HepG2 (cell line): ENCODE results near the gene INO80C. TPM values are rescaled to one million over a fixed set of nuclear protein-coding genes. Genes with fewer than 3 reads are reported as not detected.

Experiments used
- ATAD3A ChIP-seq: sonication (generic); formaldehyde crosslinking; IDR thresholded peaks from 2 replicates; pipeline ENCODE4 v1.4.0; 2020; ENCODE audit warnings: missing genetic modification reagents
- ELF4 ChIP-seq: sonication (generic); formaldehyde crosslinking; IDR thresholded peaks from 2 replicates; pipeline ENCODE4 v1.5.0; 2020; ENCODE audit warnings: missing genetic modification reagents, mild to moderate bottlenecking, moderate library complexity, borderline replicate concordance
- FOXO1 ChIP-seq: sonication (generic); formaldehyde crosslinking; IDR thresholded peaks from 2 replicates; pipeline ENCODE4 v1.4.0; 2020; ENCODE audit warnings: missing genetic modification reagents
- GATAD2A ChIP-seq: IDR thresholded peaks from 2 replicates; pipeline ENCODE4 v1.6.1; 2016
- HDAC1 ChIP-seq: sonication (generic); formaldehyde crosslinking; IDR thresholded peaks from 2 replicates; pipeline ENCODE4 v1.5.1; 2020; ENCODE audit warnings: mild to moderate bottlenecking, missing genetic modification reagents
- HOXA9 ChIP-seq: sonication (generic); formaldehyde crosslinking; IDR thresholded peaks from 2 replicates; pipeline ENCODE4 v1.8.1; 2022; ENCODE audit warnings: missing genetic modification reagents, mild to moderate bottlenecking, moderate library complexity, borderline replicate concordance
- JUND ChIP-seq: sonication (generic); formaldehyde crosslinking; IDR thresholded peaks from 2 replicates; pipeline ENCODE4 v1.8.0; 2022; ENCODE audit warnings: mild to moderate bottlenecking, missing genetic modification reagents
- NFYC ChIP-seq: IDR thresholded peaks from 2 replicates; pipeline ENCODE4 v1.6.1; 2016; ENCODE audit warnings: missing genetic modification reagents, missing compliant biosample characterization
- SIX1 ChIP-seq: sonication (generic); formaldehyde crosslinking; IDR thresholded peaks from 2 replicates; pipeline ENCODE4 v1.4.0; 2020; ENCODE audit warnings: missing genetic modification reagents, borderline replicate concordance
- SOX6 ChIP-seq, 2 experiments: fragments of 450-650 bp in 1 of 2; sonication (generic) in 1 of 2; formaldehyde crosslinking in 1 of 2; IDR thresholded peaks; 2 replicates each; pipeline versions ENCODE4 v1.4.0 to v1.6.1; 2017 to 2020; ENCODE audit warnings: antibody characterized with exemption in 1 of 2, mild to moderate bottlenecking in 1 of 2, missing genetic modification reagents in 1 of 2
- ZNF543 ChIP-seq: sonication (generic); formaldehyde crosslinking; IDR thresholded peaks from 2 replicates; pipeline ENCODE4 v1.4.0; 2020; ENCODE audit warnings: mild to moderate bottlenecking, missing genetic modification reagents
- ZNF660 ChIP-seq: sonication (generic); formaldehyde crosslinking; IDR thresholded peaks from 2 replicates; pipeline ENCODE4 v1.5.1; 2020; ENCODE audit warnings: mild to moderate bottlenecking, low read depth, missing genetic modification reagents, borderline replicate concordance
- ZNF746 ChIP-seq: sonication (generic); formaldehyde crosslinking; IDR thresholded peaks from 2 replicates; pipeline ENCODE4 v1.8.0; 2022; ENCODE audit warnings: mild to moderate bottlenecking, missing genetic modification reagents
- ZNF883 ChIP-seq: sonication (generic); formaldehyde crosslinking; IDR thresholded peaks from 2 replicates; pipeline ENCODE4 v1.5.1; 2020; ENCODE audit warnings: mild to moderate bottlenecking, missing genetic modification reagents; ENCODE audit errors: not compliant biosample characterization
- ZNF891 ChIP-seq: sonication (generic); formaldehyde crosslinking; IDR thresholded peaks from 2 replicates; pipeline ENCODE4 v1.5.0; 2020; ENCODE audit warnings: mild to moderate bottlenecking, missing genetic modification reagents
- polyA plus RNA-seq, 8 experiments: library from polyadenylated mRNA; depleted of rRNA in 3 of 8; stranded (reverse) in 7 of 8; unstranded in 1 of 8; fragments of >200 nt; fragmentation: Illumina TruSeq in 4 of 8; extraction: Trizol in 4 of 8; gene quantifications; 2 replicates each; pipeline versions ENCODE4 v1.2.1 to v1.2.3, GENCODE V29; 2011 to 2016; ENCODE audit warnings: low read depth in 4 of 8, missing spikeins in 1 of 8, mixed read lengths in 1 of 8; ENCODE audit not compliant: insufficient read depth in 1 of 8
- total RNA-seq, 5 experiments: library from RNA; depleted of rRNA; stranded (reverse); fragments of >200 nt; fragmentation: Illumina TruSeq; extraction: Trizol; gene quantifications; 2 replicates each; pipeline ENCODE4 v1.2.3, GENCODE V29; 2016; ENCODE audit warnings: low read depth in 1 of 5
- TF ChIP-seq, protein P1 (sequence below): sonication (generic); formaldehyde crosslinking; IDR thresholded peaks from 2 replicates; pipeline ENCODE4 v1.8.1; 2023; ENCODE audit warnings: mild to moderate bottlenecking, missing genetic modification reagents
- TF ChIP-seq, protein P2 (sequence below): sonication (generic); formaldehyde crosslinking; IDR thresholded peaks from 2 replicates; pipeline ENCODE4 v1.4.0; 2020; ENCODE audit warnings: missing genetic modification reagents
- TF ChIP-seq, protein P3 (sequence below), 2 experiments: sonication (generic) in 1 of 2; formaldehyde crosslinking in 1 of 2; IDR thresholded peaks; 2 replicates each; pipeline versions ENCODE4 v1.5.1 to v1.6.1; 2011 to 2020; ENCODE audit warnings: borderline replicate concordance in 1 of 2, low read depth in 1 of 2, low read length in 1 of 2, mild to moderate bottlenecking in 1 of 2, missing genetic modification reagents in 1 of 2, moderate library complexity in 1 of 2

Gene INO80C
- total and polyA plus RNA-seq, 2 of the 13 experiments (the other 11 are each of a cell fraction or from before 2014, with no cell fraction given): 8.2 to 15.4 TPM

DNA sequence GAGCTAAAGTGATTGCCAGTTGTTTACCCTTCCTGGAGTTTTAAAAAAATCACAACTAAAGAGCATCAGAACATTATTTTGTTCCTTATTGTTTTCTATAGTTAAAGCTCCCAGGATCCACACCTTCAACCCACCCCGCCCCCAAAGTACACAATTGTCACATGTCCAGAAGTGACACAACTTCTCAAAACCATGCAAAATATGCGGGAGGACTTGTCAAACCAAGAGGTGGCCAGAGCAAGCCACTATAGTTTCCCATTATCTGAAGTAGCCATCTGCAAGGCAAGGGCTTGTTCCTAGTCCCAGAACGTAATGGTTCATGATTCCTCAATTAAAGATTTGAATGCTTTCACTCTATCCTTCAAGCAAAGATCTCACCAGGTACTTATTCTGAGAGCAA lies 9.9 kb upstream of the INO80C start (continued):
- TF ChIP-seq, protein P1, sequence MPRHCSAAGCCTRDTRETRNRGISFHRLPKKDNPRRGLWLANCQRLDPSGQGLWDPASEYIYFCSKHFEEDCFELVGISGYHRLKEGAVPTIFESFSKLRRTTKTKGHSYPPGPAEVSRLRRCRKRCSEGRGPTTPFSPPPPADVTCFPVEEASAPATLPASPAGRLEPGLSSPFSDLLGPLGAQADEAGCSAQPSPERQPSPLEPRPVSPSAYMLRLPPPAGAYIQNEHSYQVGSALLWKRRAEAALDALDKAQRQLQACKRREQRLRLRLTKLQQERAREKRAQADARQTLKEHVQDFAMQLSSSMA (CRISPR knock-in tag): no peak
- TF ChIP-seq GATAD2A (CRISPR knock-in tag) (peak; percentile 13; the same call in 1 of the 2 replicates), SIX1 (no peak), ZNF883 (no peak), FOXO1 (CRISPR knock-in tag) (no peak), ELF4 (CRISPR knock-in tag) (no peak), ZNF746 (CRISPR knock-in tag) (no peak), HOXA9 (no peak), NFYC (no peak), JUND (CRISPR knock-in tag) (no peak), ZNF660 (CRISPR knock-in tag) (no peak), HDAC1 (CRISPR knock-in tag) (no peak), ZNF543 (CRISPR knock-in tag) (no peak), ZNF891 (CRISPR knock-in tag) (no peak), SOX6 (IDR thresholded peaks at IDR 0.05) (no peak), SOX6 (CRISPR knock-in tag; IDR thresholded peaks at IDR 0.05) (peak; percentile 45; the same call in 1 of the 2 replicates), ATAD3A (no peak)
- TF ChIP-seq, protein P2, sequence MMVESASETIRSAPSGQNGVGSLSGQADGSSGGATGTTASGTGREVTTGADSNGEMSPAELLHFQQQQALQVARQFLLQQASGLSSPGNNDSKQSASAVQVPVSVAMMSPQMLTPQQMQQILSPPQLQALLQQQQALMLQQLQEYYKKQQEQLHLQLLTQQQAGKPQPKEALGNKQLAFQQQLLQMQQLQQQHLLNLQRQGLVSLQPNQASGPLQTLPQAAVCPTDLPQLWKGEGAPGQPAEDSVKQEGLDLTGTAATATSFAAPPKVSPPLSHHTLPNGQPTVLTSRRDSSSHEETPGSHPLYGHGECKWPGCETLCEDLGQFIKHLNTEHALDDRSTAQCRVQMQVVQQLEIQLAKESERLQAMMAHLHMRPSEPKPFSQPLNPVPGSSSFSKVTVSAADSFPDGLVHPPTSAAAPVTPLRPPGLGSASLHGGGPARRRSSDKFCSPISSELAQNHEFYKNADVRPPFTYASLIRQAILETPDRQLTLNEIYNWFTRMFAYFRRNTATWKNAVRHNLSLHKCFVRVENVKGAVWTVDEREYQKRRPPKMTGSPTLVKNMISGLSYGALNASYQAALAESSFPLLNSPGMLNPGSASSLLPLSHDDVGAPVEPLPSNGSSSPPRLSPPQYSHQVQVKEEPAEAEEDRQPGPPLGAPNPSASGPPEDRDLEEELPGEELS (CRISPR knock-in tag): no peak
- TF ChIP-seq, protein P3, sequence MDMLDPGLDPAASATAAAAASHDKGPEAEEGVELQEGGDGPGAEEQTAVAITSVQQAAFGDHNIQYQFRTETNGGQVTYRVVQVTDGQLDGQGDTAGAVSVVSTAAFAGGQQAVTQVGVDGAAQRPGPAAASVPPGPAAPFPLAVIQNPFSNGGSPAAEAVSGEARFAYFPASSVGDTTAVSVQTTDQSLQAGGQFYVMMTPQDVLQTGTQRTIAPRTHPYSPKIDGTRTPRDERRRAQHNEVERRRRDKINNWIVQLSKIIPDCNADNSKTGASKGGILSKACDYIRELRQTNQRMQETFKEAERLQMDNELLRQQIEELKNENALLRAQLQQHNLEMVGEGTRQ (IDR thresholded peaks at IDR 0.05; ENCODE audit: low read depth, low read length): no peak
- TF ChIP-seq, protein P3 (CRISPR knock-in tag; IDR thresholded peaks at IDR 0.05; ENCODE audit: borderline replicate concordance): peak; percentile 55; the same call in 1 of the 2 replicates
